ENCODE results near the gene FILIP1L. TPM values are rescaled to one million over a fixed set of nuclear protein-coding genes. Genes with fewer than 3 reads are reported as not detected.
A peak's percentile ranks its signal among the peaks of the same experiment; 100 is the strongest.

Gene FILIP1L
- total RNA-seq, 2 donors from 2014 or later = 9.5 to 28.2 TPM

DNA sequence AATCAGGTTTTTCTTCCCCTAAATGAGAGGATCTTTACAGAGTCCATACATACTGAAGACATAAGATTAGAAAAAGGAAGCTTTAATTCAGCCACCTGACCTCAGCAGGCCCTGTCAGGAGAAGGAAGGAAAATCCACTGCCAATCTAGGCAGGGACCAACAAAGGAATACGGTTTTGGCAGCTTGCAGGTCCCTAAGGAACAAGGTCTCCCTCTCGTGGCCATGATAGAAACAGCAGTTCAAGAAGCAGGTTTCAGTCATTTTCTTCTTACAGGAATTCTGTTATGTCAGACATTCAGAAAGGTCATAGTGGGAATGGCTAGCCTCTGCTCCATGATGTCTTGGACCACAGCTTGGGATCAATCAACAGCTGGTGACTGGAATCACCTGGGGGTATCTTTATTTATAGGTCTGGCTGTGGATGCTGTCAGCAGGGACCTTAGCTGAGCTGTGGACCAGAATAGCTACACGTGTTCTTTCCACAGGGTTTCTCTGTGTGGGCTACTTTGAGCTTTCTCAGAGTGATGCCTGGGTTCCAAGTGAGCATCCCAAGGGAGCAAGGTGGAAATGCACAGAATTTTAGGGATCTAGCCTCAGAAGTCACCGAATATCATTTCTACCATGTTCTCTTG is 306.0 kb downstream of the FILIP1L start:
- 45% methylated on average over 4 of the region's 4 CpGs for WGBS
- Histone ChIP-seq H3K4me3 (no peak overlapping the region), H3K9me3 (no peaks in the 10 kb centered on the region), H3K36me3 (no peaks in the 10 kb centered on the region), H3K4me1 (replicated peaks) (no peaks in the 10 kb centered on the region), H3K27ac (no peak overlapping the region), H3K27me3 (replicated peaks; ENCODE audit: insufficient read depth) (no peaks in the 10 kb centered on the region)
- intact Hi-C loops (cut with DNase I) = no loop called here
- TF ChIP-seq, protein P1, sequence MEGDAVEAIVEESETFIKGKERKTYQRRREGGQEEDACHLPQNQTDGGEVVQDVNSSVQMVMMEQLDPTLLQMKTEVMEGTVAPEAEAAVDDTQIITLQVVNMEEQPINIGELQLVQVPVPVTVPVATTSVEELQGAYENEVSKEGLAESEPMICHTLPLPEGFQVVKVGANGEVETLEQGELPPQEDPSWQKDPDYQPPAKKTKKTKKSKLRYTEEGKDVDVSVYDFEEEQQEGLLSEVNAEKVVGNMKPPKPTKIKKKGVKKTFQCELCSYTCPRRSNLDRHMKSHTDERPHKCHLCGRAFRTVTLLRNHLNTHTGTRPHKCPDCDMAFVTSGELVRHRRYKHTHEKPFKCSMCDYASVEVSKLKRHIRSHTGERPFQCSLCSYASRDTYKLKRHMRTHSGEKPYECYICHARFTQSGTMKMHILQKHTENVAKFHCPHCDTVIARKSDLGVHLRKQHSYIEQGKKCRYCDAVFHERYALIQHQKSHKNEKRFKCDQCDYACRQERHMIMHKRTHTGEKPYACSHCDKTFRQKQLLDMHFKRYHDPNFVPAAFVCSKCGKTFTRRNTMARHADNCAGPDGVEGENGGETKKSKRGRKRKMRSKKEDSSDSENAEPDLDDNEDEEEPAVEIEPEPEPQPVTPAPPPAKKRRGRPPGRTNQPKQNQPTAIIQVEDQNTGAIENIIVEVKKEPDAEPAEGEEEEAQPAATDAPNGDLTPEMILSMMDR (IDR thresholded peaks at IDR 0.05) = peak in 3 of 4 experiments; percentile 30 to 45 (median 41)
- no peak for TF ChIP-seq POLR2A (IDR thresholded peaks at IDR 0.05)
- DNase-seq (ENCODE audit: low spot score) = peak; percentile 9

DNA sequence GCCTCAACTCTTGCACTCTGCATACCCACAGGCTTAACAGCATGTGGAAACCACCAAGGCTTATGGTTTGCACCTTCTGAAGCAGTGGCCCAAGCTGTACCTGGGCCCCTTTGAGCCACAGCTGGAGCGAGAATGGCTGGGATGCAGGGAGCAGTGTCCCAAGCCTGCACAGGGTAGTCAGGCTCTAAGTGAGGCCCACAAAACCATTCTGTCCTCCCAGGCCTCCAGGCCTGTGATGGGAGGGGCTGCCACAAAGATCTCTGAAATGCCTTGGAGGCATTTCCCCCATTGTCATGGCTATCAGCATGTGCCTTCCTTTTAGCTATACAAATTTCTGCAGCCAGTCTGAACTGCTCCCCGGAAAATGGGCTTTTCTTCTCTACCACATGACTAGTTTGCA is 309.1 kb downstream of the FILIP1L start:
- 96% methylated on average over 2 of the region's 2 CpGs for WGBS
- Histone ChIP-seq H3K4me3 (no peak overlapping the region), H3K27ac (no peak overlapping the region), H3K9me3 (no peaks in the 10 kb centered on the region), H3K36me3 (no peaks in the 10 kb centered on the region), H3K27me3 (replicated peaks; ENCODE audit: insufficient read depth) (no peaks in the 10 kb centered on the region), H3K4me1 (replicated peaks) (no peaks in the 10 kb centered on the region)
- TF ChIP-seq POLR2AphosphoS5 (IDR thresholded peaks at IDR 0.05) (no peak), POLR2A (IDR thresholded peaks at IDR 0.05) (no peak)
- TF ChIP-seq, protein P1 (IDR thresholded peaks at IDR 0.05) = no peak
- no peak for DNase-seq (ENCODE audit: low spot score)
- intact Hi-C loops (cut with DNase I) = no loop called here

DNA sequence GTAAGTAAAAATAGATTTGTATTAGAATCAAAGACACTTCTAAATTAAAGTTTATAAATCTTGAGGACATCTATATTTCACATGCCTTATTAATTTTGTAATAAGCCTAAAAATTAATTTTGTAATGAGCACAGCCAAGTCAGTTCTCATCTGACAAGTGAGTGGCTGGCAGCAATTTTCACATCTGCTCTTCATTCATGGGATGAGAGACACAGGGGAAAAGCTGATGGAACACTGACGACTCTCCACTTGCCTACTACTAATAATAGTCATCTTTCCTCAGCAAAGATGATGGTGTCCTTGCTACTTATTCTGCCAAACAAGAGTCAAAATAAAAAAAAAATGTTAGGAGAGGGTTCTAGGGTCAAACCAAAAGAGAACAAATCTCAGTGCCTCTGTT is 311.0 kb downstream of the FILIP1L start:
- no peaks in the 10 kb centered on the region for H3K36me3 ChIP-seq
- H3K9me3 ChIP-seq = no peaks in the 10 kb centered on the region
- H3K4me1 ChIP-seq (replicated peaks) = no peaks in the 10 kb centered on the region
- intact Hi-C loops (cut with DNase I) = no loop called here
- H3K27me3 ChIP-seq (replicated peaks; ENCODE audit: insufficient read depth) = no peaks in the 10 kb centered on the region
- TF ChIP-seq, protein P1 (IDR thresholded peaks at IDR 0.05) = no peak
- TF ChIP-seq POLR2A (IDR thresholded peaks at IDR 0.05) = no peak
- no peak for TF ChIP-seq POLR2AphosphoS5 (IDR thresholded peaks at IDR 0.05)
- no peak overlapping the region for H3K4me3 ChIP-seq
- WGBS = 89% methylated on average over 1 of the region's 1 CpG
- no peak overlapping the region for H3K27ac ChIP-seq
- no peak for DNase-seq (ENCODE audit: low spot score)

DNA sequence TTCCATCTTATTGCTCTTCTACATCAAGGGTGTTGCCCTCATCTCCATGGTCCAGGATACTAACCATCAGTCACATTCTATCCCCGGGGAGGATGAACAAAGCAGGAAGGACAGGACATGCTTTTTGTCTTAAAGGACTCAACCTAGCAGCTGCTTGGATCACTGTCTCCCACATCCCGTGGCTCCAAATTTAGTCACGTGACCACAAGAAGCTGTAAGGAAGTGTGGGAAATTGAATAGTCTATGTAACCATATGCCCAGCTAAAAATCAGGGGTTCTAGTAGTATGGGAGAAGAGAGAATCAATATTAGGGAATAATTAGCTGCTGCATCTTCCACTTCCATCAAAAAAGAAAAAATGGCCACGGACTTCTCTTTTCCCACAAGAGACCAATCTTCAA is 314.9 kb downstream of the FILIP1L start:
- 84% methylated on average over 4 of the region's 4 CpGs for WGBS
- TF ChIP-seq POLR2A (IDR thresholded peaks at IDR 0.05) (no peak), POLR2AphosphoS5 (IDR thresholded peaks at IDR 0.05) (no peak)
- TF ChIP-seq, protein P1 (IDR thresholded peaks at IDR 0.05) = no peak
- H3K9me3 ChIP-seq = no peaks in the 10 kb centered on the region
- no peak overlapping the region for H3K4me3 ChIP-seq
- DNase-seq (ENCODE audit: low spot score) = no peak
- intact Hi-C loops (cut with DNase I) = no loop called here
- H3K36me3 ChIP-seq = no peaks in the 10 kb centered on the region
- H3K27ac ChIP-seq = no peak overlapping the region
- H3K4me1 ChIP-seq (replicated peaks) = no peaks in the 10 kb centered on the region
- H3K27me3 ChIP-seq (replicated peaks; ENCODE audit: insufficient read depth) = no peaks in the 10 kb centered on the region

DNA sequence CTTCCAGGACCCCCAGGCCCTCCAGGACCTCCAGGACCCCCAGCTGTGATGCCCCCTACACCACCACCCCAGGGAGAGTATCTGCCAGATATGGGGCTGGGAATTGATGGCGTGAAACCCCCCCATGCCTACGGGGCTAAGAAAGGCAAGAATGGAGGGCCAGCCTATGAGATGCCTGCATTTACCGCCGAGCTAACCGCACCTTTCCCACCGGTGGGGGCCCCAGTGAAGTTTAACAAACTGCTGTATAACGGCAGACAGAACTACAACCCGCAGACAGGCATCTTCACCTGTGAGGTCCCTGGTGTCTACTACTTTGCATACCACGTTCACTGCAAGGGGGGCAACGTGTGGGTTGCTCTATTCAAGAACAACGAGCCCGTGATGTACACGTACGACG is 318.7 kb downstream of the FILIP1L start:
- WGBS = 90% methylated on average over 15 of the region's 15 CpGs
- no peak for DNase-seq (ENCODE audit: low spot score)
- Histone ChIP-seq H3K4me1 (replicated peaks) (no peaks in the 10 kb centered on the region), H3K36me3 (no peaks in the 10 kb centered on the region), H3K27me3 (replicated peaks; ENCODE audit: insufficient read depth) (no peaks in the 10 kb centered on the region), H3K4me3 (no peak overlapping the region), H3K27ac (no peak overlapping the region), H3K9me3 (no peaks in the 10 kb centered on the region)
- intact Hi-C loops (cut with DNase I) = no loop called here
- TF ChIP-seq, protein P1 (IDR thresholded peaks at IDR 0.05) = no peak
- TF ChIP-seq POLR2AphosphoS5 (IDR thresholded peaks at IDR 0.05) = no peak
